ENCODE results near the gene MGAT4B.

Gene MGAT4B

GRCh38 chr5:179773686-179774040 is 33.0 kb downstream of the MGAT4B start (continued):
- TF ChIP-seq TSHZ2 (CRISPR knock-in tag; IDR thresholded peaks at IDR 0.05), result no peak
- no peak for TF ChIP-seq RARB (CRISPR knock-in tag; IDR thresholded peaks at IDR 0.05)
- TF ChIP-seq ZFP3 (CRISPR knock-in tag; IDR thresholded peaks at IDR 0.05), result no peak
- no peak for TF ChIP-seq PPARA (CRISPR knock-in tag; IDR thresholded peaks at IDR 0.05; ENCODE audit: borderline replicate concordance)
- no peak for TF ChIP-seq ZNF565 (CRISPR knock-in tag; conservative IDR thresholded peaks at IDR 0.05; ENCODE audit: low read depth)
- TF ChIP-seq TOX (CRISPR knock-in tag; IDR thresholded peaks at IDR 0.05; ENCODE audit: borderline replicate concordance), result no peak
- no peak for TF ChIP-seq ESRRG (CRISPR knock-in tag; IDR thresholded peaks at IDR 0.05)
- TF ChIP-seq CSRNP3 (CRISPR knock-in tag; IDR thresholded peaks at IDR 0.05), result no peak
- no peak for TF ChIP-seq ZC3H10 (CRISPR knock-in tag; IDR thresholded peaks at IDR 0.05)

- ATAC-seq, result no peak
- TF ChIP-seq SNAI2 (CRISPR knock-in tag; IDR thresholded peaks at IDR 0.05) (no peak), OSR1 (CRISPR knock-in tag; IDR thresholded peaks at IDR 0.05) (no peak), ZNF70 (CRISPR knock-in tag; IDR thresholded peaks at IDR 0.05) (no peak), CSDC2 (CRISPR knock-in tag; IDR thresholded peaks at IDR 0.05) (no peak), PATZ1 (CRISPR knock-in tag; IDR thresholded peaks at IDR 0.05; ENCODE audit: borderline replicate concordance) (no peak), PPARA (CRISPR knock-in tag; IDR thresholded peaks at IDR 0.05; ENCODE audit: borderline replicate concordance) (no peak), CREB5 (CRISPR knock-in tag; IDR thresholded peaks at IDR 0.05; ENCODE audit: low read depth) (no peak), ARNTL (CRISPR knock-in tag; IDR thresholded peaks at IDR 0.05; ENCODE audit: borderline replicate concordance, low read depth) (no peak), ZFP30 (CRISPR knock-in tag; IDR thresholded peaks at IDR 0.05) (no peak)
Observed at GRCh38 chr5:179772351-179772750, 34.3 kb downstream of the MGAT4B start.

- TF ChIP-seq TSHZ2 (CRISPR knock-in tag; IDR thresholded peaks at IDR 0.05), result no peak
- TF ChIP-seq CREB5 (CRISPR knock-in tag; IDR thresholded peaks at IDR 0.05; ENCODE audit: low read depth), result no peak
- no peak for ATAC-seq
Observed at GRCh38 chr5:179771311-179771895, 35.3 kb downstream of the MGAT4B start.

Measured in SK-N-SH treated with all-trans-retinoic acid at 6 μM for 48 hours (cell line).